ENCODE results near the gene LDB2.

The LDB2 gene

GRCh38 chr4:16745009-16745635 lies 153.3 kb downstream of the LDB2 start:
- Histone ChIP-seq H3K36me3 (ENCODE audit: control insufficient read depth, insufficient read depth, low read length) (no peaks in the 10 kb centered on the region), H3K4me3 (ENCODE audit: low read depth, low read length) (no peak overlapping the region), H3K27me3 (ENCODE audit: control insufficient read depth, insufficient read depth, low read length) (no peaks in the 10 kb centered on the region), H3K9me3 (ENCODE audit: control insufficient read depth, insufficient read depth, low read length) (no peaks in the 10 kb centered on the region), H3K4me1 (ENCODE audit: control insufficient read depth, insufficient read depth, low read length) (no peaks in the 10 kb centered on the region), H3K9ac (ENCODE audit: low read depth, low read length) (no peak overlapping the region)

DNA sequence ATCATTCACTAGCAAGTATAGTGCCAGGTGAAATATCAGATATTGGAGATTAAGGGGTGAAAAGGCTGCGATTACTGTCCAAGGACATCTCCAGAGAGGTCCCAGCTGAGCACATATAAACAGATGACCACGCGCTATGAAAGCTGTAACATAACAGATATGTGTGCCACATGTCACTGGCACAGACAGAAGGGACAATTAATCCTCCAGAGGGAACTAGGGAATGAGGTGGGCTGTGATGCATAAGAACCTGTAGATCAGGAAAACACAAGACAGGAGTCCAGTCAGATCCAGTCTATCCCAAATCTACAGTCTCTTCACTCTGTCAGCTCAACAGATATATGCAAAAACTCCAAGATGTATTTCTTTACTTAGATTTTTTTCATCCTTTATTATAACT lies 157.2 kb downstream of the LDB2 start:
- H3K4me1 ChIP-seq (ENCODE audit: control insufficient read depth, insufficient read depth, low read length): no peaks in the 10 kb centered on the region
- H3K9ac ChIP-seq (ENCODE audit: low read depth, low read length): no peak overlapping the region
- no peak overlapping the region for H3K4me3 ChIP-seq (ENCODE audit: low read depth, low read length)
- no peaks in the 10 kb centered on the region for H3K9me3 ChIP-seq (ENCODE audit: control insufficient read depth, insufficient read depth, low read length)
- no peaks in the 10 kb centered on the region for H3K36me3 ChIP-seq (ENCODE audit: control insufficient read depth, insufficient read depth, low read length)
- H3K27me3 ChIP-seq (ENCODE audit: control insufficient read depth, insufficient read depth, low read length): no peaks in the 10 kb centered on the region

DNA sequence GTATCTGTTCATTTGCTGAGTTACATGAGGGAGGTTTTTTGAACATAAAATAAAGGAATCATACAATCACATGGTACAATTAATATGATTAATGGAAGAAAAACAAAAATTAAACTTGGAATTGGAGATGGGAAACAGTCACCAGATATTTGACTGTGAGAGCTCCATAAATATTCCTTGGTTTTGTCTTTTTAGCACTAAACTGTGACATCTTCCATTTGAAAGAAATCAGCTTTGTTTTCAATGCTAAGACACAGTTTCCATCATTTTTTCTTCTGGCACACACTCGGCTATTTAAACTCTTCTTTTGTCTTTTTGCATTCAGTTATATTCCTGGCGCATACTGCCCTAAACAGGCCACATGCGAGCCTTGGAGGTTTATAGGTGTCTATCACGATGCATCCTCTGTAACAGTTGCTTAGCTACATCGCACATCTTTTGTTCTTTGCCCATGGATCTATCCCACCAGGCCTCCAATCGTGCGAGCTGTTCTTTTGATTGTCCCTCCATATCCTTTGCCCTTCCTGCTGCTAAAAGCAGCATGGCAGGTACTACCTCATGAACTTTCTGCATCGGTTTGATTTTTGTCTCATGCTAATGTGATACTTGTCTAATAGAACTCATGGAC lies 158.3 kb downstream of the LDB2 start:
- Histone ChIP-seq H3K36me3 (ENCODE audit: control insufficient read depth, insufficient read depth, low read length) (no peaks in the 10 kb centered on the region), H3K9me3 (ENCODE audit: control insufficient read depth, insufficient read depth, low read length) (no peaks in the 10 kb centered on the region), H3K9ac (ENCODE audit: low read depth, low read length) (no peak overlapping the region), H3K4me3 (ENCODE audit: low read depth, low read length) (no peak overlapping the region), H3K4me1 (ENCODE audit: control insufficient read depth, insufficient read depth, low read length) (no peaks in the 10 kb centered on the region), H3K27me3 (ENCODE audit: control insufficient read depth, insufficient read depth, low read length) (no peaks in the 10 kb centered on the region)

DNA sequence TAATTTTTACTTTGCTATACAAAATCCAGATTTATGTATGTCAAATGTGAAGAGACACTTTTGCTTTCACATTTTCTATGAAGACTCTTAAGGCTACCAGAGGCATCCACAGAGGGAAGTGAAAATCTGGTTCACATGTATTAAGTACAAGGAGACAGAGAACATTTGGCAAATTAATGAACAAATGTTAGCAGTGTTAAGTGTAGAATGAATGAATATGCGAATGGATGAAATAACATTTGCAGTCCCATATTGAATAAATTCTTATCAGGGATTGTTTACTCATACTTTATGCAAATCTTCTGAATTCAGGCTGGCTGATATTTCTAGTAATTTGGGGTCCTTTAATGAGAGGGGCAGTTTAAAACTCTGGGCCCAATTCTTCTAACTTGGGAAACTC lies 159.9 kb downstream of the LDB2 start:
- no peaks in the 10 kb centered on the region for H3K4me1 ChIP-seq (ENCODE audit: control insufficient read depth, insufficient read depth, low read length)
- no peaks in the 10 kb centered on the region for H3K36me3 ChIP-seq (ENCODE audit: control insufficient read depth, insufficient read depth, low read length)
- H3K9ac ChIP-seq (ENCODE audit: low read depth, low read length): no peak overlapping the region
- no peak overlapping the region for H3K4me3 ChIP-seq (ENCODE audit: low read depth, low read length)
- H3K9me3 ChIP-seq (ENCODE audit: control insufficient read depth, insufficient read depth, low read length): no peaks in the 10 kb centered on the region
- no peaks in the 10 kb centered on the region for H3K27me3 ChIP-seq (ENCODE audit: control insufficient read depth, insufficient read depth, low read length)

GRCh38 chr4:16733509-16733908 lies 164.9 kb downstream of the LDB2 start:
- no peaks in the 10 kb centered on the region for H3K27me3 ChIP-seq (ENCODE audit: control insufficient read depth, insufficient read depth, low read length)

GRCh38 chr4:16732741-16733140 lies 165.7 kb downstream of the LDB2 start:
- Histone ChIP-seq H3K4me3 (ENCODE audit: low read depth, low read length) (no peak overlapping the region), H3K9ac (ENCODE audit: low read depth, low read length) (no peak overlapping the region), H3K4me1 (ENCODE audit: control insufficient read depth, insufficient read depth, low read length) (peaks cover 26% of the 10 kb centered on the region), H3K36me3 (ENCODE audit: control insufficient read depth, insufficient read depth, low read length) (no peaks in the 10 kb centered on the region), H3K27me3 (ENCODE audit: control insufficient read depth, insufficient read depth, low read length) (no peaks in the 10 kb centered on the region), H3K9me3 (ENCODE audit: control insufficient read depth, insufficient read depth, low read length) (no peaks in the 10 kb centered on the region)

More at GRCh38 chr4:16733509-16733908, 164.9 kb downstream of the LDB2 start:
- Histone ChIP-seq H3K36me3 (ENCODE audit: control insufficient read depth, insufficient read depth, low read length) (no peaks in the 10 kb centered on the region), H3K4me3 (ENCODE audit: low read depth, low read length) (no peak overlapping the region), H3K9ac (ENCODE audit: low read depth, low read length) (no peak overlapping the region), H3K4me1 (ENCODE audit: control insufficient read depth, insufficient read depth, low read length) (peaks cover 26% of the 10 kb centered on the region), H3K9me3 (ENCODE audit: control insufficient read depth, insufficient read depth, low read length) (no peaks in the 10 kb centered on the region)

DNA sequence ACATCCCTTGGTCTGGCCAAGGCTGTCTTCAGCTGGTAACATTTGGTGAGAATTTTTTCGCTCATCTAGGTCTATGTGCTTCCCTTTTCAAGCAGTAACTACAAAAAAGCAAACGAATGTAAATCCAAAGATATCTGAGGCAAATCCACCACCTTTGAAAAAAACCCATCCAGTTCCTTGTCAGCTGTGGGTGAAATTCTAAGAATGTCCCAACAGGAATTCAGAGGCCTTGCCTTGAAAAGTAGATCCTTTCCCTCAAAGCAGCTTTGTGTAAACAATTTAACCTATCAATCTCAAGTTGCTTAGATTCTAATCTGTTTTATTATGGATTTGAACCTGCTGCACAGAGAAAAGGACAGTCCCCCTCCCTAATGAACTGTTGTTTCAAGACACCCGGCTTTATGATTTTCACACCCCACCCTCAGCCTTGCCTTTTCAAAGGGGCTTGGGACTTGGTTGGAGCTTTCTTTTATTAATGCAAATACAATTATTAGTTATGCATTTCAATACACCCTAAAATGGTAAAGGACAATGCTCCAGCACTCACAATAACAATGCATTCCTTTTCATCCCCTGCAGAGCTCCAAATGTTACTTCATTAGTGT lies 166.6 kb downstream of the LDB2 start:
- H3K36me3 ChIP-seq (ENCODE audit: control insufficient read depth, insufficient read depth, low read length): no peaks in the 10 kb centered on the region
- H3K27me3 ChIP-seq (ENCODE audit: control insufficient read depth, insufficient read depth, low read length): no peaks in the 10 kb centered on the region
- H3K9ac ChIP-seq (ENCODE audit: low read depth, low read length): no peak overlapping the region
- H3K9me3 ChIP-seq (ENCODE audit: control insufficient read depth, insufficient read depth, low read length): no peaks in the 10 kb centered on the region
- H3K4me1 ChIP-seq (ENCODE audit: control insufficient read depth, insufficient read depth, low read length): peaks cover 26% of the 10 kb centered on the region
- no peak overlapping the region for H3K4me3 ChIP-seq (ENCODE audit: low read depth, low read length)

DNA sequence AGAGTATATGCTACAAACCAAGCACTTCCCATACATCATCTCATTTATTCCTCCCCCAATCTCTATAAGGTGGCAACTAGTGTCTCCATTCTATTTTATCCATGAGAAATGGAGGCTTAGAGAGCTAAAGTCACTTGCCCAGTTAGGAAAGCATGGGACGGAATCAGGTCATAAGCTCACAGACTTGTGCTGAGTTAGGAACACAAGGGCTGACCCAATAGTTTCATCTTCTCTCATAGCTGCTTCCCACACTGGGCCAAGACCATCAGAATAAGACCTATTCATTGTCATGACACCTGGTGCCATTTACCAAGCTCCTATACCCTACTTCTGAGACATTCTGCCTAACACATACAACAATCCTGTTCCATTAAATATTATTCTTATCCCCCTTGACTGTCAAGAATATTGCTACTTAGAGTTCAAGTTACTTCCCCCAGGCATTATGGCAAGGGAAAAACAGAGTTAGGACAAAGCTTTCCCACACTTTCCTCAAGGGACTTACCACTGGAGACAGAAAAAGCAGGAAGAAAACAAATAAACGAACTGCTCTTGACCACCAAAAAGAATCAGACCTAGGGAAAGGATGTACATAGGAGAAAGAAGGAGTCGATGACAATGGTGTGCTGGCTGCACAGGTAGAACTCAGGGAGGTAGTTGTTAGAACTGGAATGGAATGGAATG lies 167.8 kb downstream of the LDB2 start:
- no peaks in the 10 kb centered on the region for H3K36me3 ChIP-seq (ENCODE audit: control insufficient read depth, insufficient read depth, low read length)
- no peaks in the 10 kb centered on the region for H3K27me3 ChIP-seq (ENCODE audit: control insufficient read depth, insufficient read depth, low read length)
- no peak overlapping the region for H3K4me3 ChIP-seq (ENCODE audit: low read depth, low read length)
- peaks cover 26% of the 10 kb centered on the region for H3K4me1 ChIP-seq (ENCODE audit: control insufficient read depth, insufficient read depth, low read length)
- no peaks in the 10 kb centered on the region for H3K9me3 ChIP-seq (ENCODE audit: control insufficient read depth, insufficient read depth, low read length)
- no peak overlapping the region for H3K9ac ChIP-seq (ENCODE audit: low read depth, low read length)

- H3K4me3 ChIP-seq (ENCODE audit: low read depth, low read length): no peak overlapping the region
- peaks cover 26% of the 10 kb centered on the region for H3K4me1 ChIP-seq (ENCODE audit: control insufficient read depth, insufficient read depth, low read length)
- no peak overlapping the region for H3K9ac ChIP-seq (ENCODE audit: low read depth, low read length)
- H3K27me3 ChIP-seq (ENCODE audit: control insufficient read depth, insufficient read depth, low read length): no peaks in the 10 kb centered on the region
- no peaks in the 10 kb centered on the region for H3K36me3 ChIP-seq (ENCODE audit: control insufficient read depth, insufficient read depth, low read length)
- no peaks in the 10 kb centered on the region for H3K9me3 ChIP-seq (ENCODE audit: control insufficient read depth, insufficient read depth, low read length)
Measured at GRCh38 chr4:16729336-16729735, 169.1 kb downstream of the LDB2 start.

GRCh38 chr4:16728849-16729248 lies 169.6 kb downstream of the LDB2 start:
- Histone ChIP-seq H3K9ac (ENCODE audit: low read depth, low read length) (no peak overlapping the region), H3K36me3 (ENCODE audit: control insufficient read depth, insufficient read depth, low read length) (no peaks in the 10 kb centered on the region), H3K9me3 (ENCODE audit: control insufficient read depth, insufficient read depth, low read length) (no peaks in the 10 kb centered on the region), H3K27me3 (ENCODE audit: control insufficient read depth, insufficient read depth, low read length) (no peaks in the 10 kb centered on the region), H3K4me1 (ENCODE audit: control insufficient read depth, insufficient read depth, low read length) (peaks cover 26% of the 10 kb centered on the region), H3K4me3 (ENCODE audit: low read depth, low read length) (no peak overlapping the region)

- Histone ChIP-seq H3K9me3 (ENCODE audit: control insufficient read depth, insufficient read depth, low read length) (no peaks in the 10 kb centered on the region), H3K36me3 (ENCODE audit: control insufficient read depth, insufficient read depth, low read length) (no peaks in the 10 kb centered on the region), H3K27me3 (ENCODE audit: control insufficient read depth, insufficient read depth, low read length) (no peaks in the 10 kb centered on the region), H3K9ac (ENCODE audit: low read depth, low read length) (no peak overlapping the region), H3K4me3 (ENCODE audit: low read depth, low read length) (no peak overlapping the region), H3K4me1 (ENCODE audit: control insufficient read depth, insufficient read depth, low read length) (peaks cover 23% of the 10 kb centered on the region)
Measured at GRCh38 chr4:16728111-16728510, 170.3 kb downstream of the LDB2 start.

GRCh38 chr4:16727218-16727617 lies 171.2 kb downstream of the LDB2 start:
- Histone ChIP-seq H3K9ac (ENCODE audit: low read depth, low read length) (no peak overlapping the region), H3K4me3 (ENCODE audit: low read depth, low read length) (no peak overlapping the region), H3K4me1 (ENCODE audit: control insufficient read depth, insufficient read depth, low read length) (peaks cover 15% of the 10 kb centered on the region), H3K27me3 (ENCODE audit: control insufficient read depth, insufficient read depth, low read length) (no peaks in the 10 kb centered on the region), H3K36me3 (ENCODE audit: control insufficient read depth, insufficient read depth, low read length) (no peaks in the 10 kb centered on the region), H3K9me3 (ENCODE audit: control insufficient read depth, insufficient read depth, low read length) (no peaks in the 10 kb centered on the region)

Measured in iPS-15b (cell line).